ENCODE results near the gene KCNJ5. TPM values are rescaled to one million over a fixed set of nuclear protein-coding genes. Genes with fewer than 3 reads are reported as not detected.

Gene KCNJ5
- total RNA-seq, 1 experiment from 2014 or later = 0.11 TPM

DNA sequence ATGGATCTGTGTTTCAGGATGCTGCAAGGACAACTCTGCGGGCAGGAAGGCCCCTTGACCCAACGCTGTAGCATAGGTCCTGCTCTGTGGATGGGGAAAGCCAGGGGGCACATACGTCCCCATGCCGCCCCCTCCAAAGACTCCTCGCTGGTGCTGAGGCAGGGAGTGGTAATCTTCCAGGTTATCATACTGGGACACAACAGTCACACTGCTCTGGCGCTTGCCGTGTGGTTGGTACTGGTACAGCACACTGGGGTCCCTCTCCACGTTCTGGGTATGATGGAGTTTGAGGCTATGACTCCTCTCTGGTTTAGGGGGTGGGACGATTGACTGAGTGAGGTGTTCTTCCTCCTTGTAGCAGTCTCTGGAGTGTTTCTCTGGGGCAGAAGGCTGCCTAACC lies 77.8 kb downstream of the KCNJ5 start:
- no peaks in the 10 kb centered on the region for H3K4me1 ChIP-seq (ENCODE audit: insufficient read depth, low read length)
- no peak overlapping the region for H2AFZ ChIP-seq (ENCODE audit: low read length)
- no peaks in the 10 kb centered on the region for H3K9me3 Mint-ChIP-seq
- H3K4me3 Mint-ChIP-seq = no peak overlapping the region
- no peak overlapping the region for H3K56ac ChIP-seq (ENCODE audit: insufficient read length, low read depth, low read length)
- H2BK5ac ChIP-seq (ENCODE audit: insufficient read length, low read length) = no peak overlapping the region
- peaks cover 22 to 35% (median 34%) of the 10 kb centered on the region in 3 experiments; a peak in 6 of 7 replicates for H3K36me3 Mint-ChIP-seq (ENCODE audit: insufficient read depth in 1 of 3, low read depth in 3 of 3)
- H2BK15ac ChIP-seq (ENCODE audit: low read depth, low read length) = no peak overlapping the region
- H3K4ac ChIP-seq (ENCODE audit: low read depth, low read length) = no peak overlapping the region
- WGBS (ENCODE audit: extremely low coverage, insufficient read length, low lambda C conversion rate) = no CpG with 5 or more reads among the region's 9 CpGs
- H3K18ac ChIP-seq (ENCODE audit: insufficient read length, low read depth, low read length) = no peak overlapping the region
- H3K9ac ChIP-seq (ENCODE audit: extremely low read depth, insufficient read length, low read length) = no peak overlapping the region
- no peaks in the 10 kb centered on the region for H4K20me1 ChIP-seq (ENCODE audit: control insufficient read depth, insufficient read depth, insufficient read length)
- H3K4me2 ChIP-seq (ENCODE audit: insufficient read depth, insufficient read length, low read length) = no peak overlapping the region
- no peak overlapping the region for H2BK120ac ChIP-seq (ENCODE audit: low read depth, low read length, poor library complexity, severe bottlenecking)
- no peak overlapping the region for H4K8ac ChIP-seq (replicated peaks; ENCODE audit: insufficient read length, low read depth, low read length)
- H3K27me3 ChIP-seq (ENCODE audit: insufficient read depth, low read length) = no peaks in the 10 kb centered on the region
- TF ChIP-seq, protein P1, sequence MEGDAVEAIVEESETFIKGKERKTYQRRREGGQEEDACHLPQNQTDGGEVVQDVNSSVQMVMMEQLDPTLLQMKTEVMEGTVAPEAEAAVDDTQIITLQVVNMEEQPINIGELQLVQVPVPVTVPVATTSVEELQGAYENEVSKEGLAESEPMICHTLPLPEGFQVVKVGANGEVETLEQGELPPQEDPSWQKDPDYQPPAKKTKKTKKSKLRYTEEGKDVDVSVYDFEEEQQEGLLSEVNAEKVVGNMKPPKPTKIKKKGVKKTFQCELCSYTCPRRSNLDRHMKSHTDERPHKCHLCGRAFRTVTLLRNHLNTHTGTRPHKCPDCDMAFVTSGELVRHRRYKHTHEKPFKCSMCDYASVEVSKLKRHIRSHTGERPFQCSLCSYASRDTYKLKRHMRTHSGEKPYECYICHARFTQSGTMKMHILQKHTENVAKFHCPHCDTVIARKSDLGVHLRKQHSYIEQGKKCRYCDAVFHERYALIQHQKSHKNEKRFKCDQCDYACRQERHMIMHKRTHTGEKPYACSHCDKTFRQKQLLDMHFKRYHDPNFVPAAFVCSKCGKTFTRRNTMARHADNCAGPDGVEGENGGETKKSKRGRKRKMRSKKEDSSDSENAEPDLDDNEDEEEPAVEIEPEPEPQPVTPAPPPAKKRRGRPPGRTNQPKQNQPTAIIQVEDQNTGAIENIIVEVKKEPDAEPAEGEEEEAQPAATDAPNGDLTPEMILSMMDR (conservative IDR thresholded peaks at IDR 0.05) = no peak
- DNase-seq = no peak
- H2BK20ac ChIP-seq (ENCODE audit: low read depth, low read length, poor library complexity, severe bottlenecking) = no peak overlapping the region
- H3K27ac Mint-ChIP-seq = no peak overlapping the region
- no peak overlapping the region for H2BK12ac ChIP-seq (ENCODE audit: insufficient read length, low read depth, low read length)
- H4K91ac ChIP-seq (ENCODE audit: insufficient read length, low read depth, low read length) = no peak overlapping the region
- H3K9me3 ChIP-seq (ENCODE audit: control insufficient read depth, low read depth, low read length) = no peaks in the 10 kb centered on the region
- no peaks in the 10 kb centered on the region for H3K79me1 ChIP-seq (ENCODE audit: insufficient read depth, low read depth, low read length, poor library complexity, severe bottlenecking)
- no peak overlapping the region for H3K27ac ChIP-seq (ENCODE audit: insufficient read length, low read depth, low read length)
- H3K23me2 ChIP-seq (ENCODE audit: insufficient read length, low read depth, low read length, poor library complexity, severe bottlenecking) = no peaks in the 10 kb centered on the region
- no peak overlapping the region for H3K23ac ChIP-seq (ENCODE audit: insufficient read length, low read depth, low read length)
- peaks cover 7 to 9% of the 10 kb centered on the region in 2 experiments; a peak in 3 of 4 replicates for H3K4me1 Mint-ChIP-seq
- H3T11ph ChIP-seq (ENCODE audit: low read length) = no peak overlapping the region
- no peaks in the 10 kb centered on the region for H3K79me2 ChIP-seq (ENCODE audit: insufficient read depth, low read length)
- H2AK5ac ChIP-seq (ENCODE audit: insufficient read length, low read length) = no peak overlapping the region
- H3K14ac ChIP-seq (ENCODE audit: insufficient read depth, low read length) = no peak overlapping the region
- no peaks in the 10 kb centered on the region for H3K27me3 Mint-ChIP-seq (ENCODE audit: low read depth)
- H4K5ac ChIP-seq (ENCODE audit: insufficient read length, low read depth, low read length) = no peak overlapping the region

Other genes starting within 250 kb of the KCNJ5 start
- 0.24 and 0.66 TPM in 2 replicates for gene FLI1, start 197.3 kb upstream of the KCNJ5 start, total RNA-seq (2021)
- gene KCNJ1, start 24.1 kb upstream of the KCNJ5 start, total RNA-seq (2021) = not detected in 2 replicates
- gene TP53AIP1, start 51.5 kb downstream of the KCNJ5 start, total RNA-seq (2021) = not detected in 2 replicates

All from H9 (cell line).